ENCODE results near the gene PFDN2.

- TF ChIP-seq CTCF (conservative IDR thresholded peaks at IDR 0.05; ENCODE audit: low read depth in 2 of 2) (no peak), POLR2AphosphoS5 (IDR thresholded peaks at IDR 0.05; ENCODE audit: low read depth) (no peak), ETS1 (IDR thresholded peaks at IDR 0.05) (no peak), EZH2 (IDR thresholded peaks at IDR 0.05; ENCODE audit: low read depth, unreplicated experiment) (no peak), JUNB (IDR thresholded peaks at IDR 0.05; ENCODE audit: unreplicated experiment) (no peak), REST (IDR thresholded peaks at IDR 0.05; ENCODE audit: unreplicated experiment) (no peak), ZNF114 (CRISPR knock-in tag; IDR thresholded peaks at IDR 0.05) (no peak), CREB1 (CRISPR knock-in tag; IDR thresholded peaks at IDR 0.05; ENCODE audit: low read depth) (no peak), ZNF331 (CRISPR knock-in tag; IDR thresholded peaks at IDR 0.05; ENCODE audit: low read depth) (no peak), EZH2phosphoT487 (IDR thresholded peaks at IDR 0.05; ENCODE audit: unreplicated experiment) (no peak), STAT1 (IDR thresholded peaks at IDR 0.05; ENCODE audit: unreplicated experiment) (no peak), NANOG (IDR thresholded peaks at IDR 0.05; ENCODE audit: borderline replicate concordance) (no peak), ZNF462 (CRISPR knock-in tag; IDR thresholded peaks at IDR 0.05) (no peak)
Observed at GRCh38 chr1:161158316-161159010, 40.6 kb upstream of the PFDN2 start.
